HG02943 (cell line): ENCODE results near the gene DTD2.
"Not testable (repeated sequence)": the region's sequence is repeated elsewhere in the genome, so short reads cannot be mapped to it uniquely, and the experiment has no call there.

Experiments used
- ATAC-seq: cut with Tn5 transposase; IDR thresholded peaks from one replicate; pipeline ENCODE4 v1.9.1; 2021; ENCODE audit warnings: mild to moderate bottlenecking, low read depth, moderate library complexity; ENCODE audit not compliant: unreplicated experiment

The DTD2 gene

DNA sequence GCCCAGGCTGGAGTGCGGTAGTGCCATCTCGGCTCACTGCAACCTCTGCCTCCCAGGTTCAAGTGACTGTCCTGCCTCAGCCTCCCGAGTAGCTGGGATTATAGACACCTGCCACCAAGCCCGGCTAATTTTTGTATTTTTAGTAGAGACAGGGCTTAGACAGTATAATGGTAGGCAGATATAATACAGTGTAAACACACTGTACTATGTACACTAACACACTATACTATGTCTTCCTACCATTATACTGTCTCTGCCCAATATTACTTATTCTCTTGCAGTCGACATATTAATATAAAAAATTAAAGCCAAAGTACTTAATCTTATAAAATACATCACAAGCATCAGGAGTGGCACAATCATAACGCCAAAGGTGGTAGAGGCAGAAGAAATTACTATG is 15.0 kb downstream of the DTD2 start:
- ATAC-seq, result no peak

DNA sequence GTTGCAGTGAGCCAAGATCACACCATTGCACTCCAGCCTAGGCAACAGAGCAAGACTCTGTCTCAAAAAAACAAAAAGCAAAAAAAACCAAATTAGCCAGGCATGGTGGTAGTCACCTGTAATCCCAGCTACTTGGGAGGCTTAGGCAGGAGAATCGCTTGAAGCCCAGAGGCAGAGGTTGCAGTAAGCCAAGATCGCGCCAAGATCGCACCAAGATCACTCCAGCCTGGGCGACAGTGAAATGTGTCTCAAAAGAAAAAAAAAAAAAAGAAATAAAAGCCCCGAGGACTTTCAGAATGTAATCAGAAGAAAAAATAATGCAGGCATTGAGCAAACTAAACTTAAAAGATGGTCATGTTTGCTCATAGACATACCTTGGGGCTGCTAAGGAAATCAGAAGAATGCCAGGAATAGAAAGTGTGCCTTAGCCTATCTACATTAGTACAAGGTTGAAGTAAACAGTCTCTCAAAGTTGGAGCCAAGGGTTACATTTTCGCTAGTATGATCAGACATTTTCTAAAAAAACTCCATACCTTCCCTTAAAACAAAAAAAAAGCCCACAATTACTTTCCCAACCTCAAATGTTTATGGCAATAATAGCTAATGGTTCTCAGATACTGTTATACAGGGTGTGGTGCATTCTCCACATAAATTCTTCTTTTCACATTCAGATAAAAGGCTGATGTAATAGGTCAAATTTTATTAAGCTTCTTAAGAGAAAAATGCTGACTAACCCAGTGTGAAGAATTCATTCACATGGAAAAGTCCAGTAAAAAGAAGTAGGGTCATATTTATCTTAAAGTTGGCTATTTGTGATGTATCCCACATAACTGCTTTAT is 15.8 kb downstream of the DTD2 start:
- no peak for ATAC-seq

DNA sequence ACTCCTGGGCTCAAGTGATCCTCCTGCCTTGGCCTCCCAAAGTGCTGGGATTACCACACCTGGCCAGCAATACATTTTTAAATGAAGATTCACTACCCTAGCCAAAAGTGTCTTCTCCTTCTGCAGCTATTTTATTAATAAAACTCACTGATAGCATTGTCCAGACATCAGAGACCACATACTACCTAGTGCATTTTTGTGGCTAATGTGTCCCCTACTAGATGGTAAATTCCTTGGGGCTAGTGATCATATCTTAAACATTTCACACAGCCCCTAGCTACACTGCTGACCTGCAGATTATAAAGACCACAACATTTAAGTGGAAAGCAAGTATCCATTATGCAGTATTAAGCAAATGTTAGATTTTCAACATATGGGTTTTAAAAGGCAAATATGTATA is 17.0 kb downstream of the DTD2 start:
- ATAC-seq, result no peak

DNA sequence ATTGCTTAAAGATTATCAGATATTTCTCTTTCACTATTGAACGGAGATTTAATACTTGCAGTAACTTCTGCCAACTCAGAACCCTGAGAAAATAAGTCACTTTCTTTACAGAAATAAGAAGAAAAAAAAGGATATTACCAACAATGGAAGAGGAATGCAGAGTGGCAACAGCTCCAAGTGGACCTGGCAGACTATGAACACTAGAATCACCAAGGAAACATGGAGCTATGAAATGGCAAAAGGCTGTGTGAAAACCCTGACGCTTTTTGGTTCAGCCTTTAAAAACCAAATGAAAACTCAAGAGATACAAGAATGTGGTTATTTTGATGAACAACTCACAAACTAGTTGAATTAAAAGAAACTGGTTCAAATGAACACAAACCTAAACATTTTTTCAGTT is 17.7 kb downstream of the DTD2 start:
- no peak for ATAC-seq

DNA sequence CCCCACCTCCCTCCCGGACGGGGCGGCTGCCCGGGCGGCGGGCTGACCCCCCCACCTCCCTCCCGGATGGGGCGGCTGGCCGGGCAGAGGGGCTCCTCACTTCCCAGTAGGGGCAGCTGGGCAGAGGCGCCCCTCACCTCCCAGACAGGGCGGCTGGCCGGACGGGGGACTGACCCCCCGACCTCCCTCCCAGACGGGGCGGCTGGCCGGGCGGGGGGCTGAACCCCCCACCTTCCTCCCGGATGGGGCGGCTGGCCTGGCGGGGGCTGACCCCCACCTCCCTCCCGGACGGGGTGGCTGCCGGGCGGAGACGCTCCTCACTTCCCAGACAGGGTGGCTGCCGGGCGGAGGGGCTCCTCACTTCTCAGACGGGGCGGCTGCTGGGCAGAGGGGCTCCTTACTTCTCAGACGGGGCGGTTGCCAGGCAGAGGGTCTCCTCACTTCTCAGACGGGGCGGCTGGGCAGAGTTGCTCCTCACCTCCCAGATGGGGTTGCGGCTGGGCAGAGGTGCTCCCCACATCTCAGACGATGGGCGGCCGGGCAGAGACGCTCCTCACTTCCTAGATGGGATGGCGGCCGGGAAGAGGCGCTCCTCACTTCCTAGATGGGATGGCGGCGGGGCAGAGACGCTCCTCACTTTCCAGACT is 20.1 kb downstream of the DTD2 start:
- ATAC-seq, result not testable (repeated sequence)

DNA sequence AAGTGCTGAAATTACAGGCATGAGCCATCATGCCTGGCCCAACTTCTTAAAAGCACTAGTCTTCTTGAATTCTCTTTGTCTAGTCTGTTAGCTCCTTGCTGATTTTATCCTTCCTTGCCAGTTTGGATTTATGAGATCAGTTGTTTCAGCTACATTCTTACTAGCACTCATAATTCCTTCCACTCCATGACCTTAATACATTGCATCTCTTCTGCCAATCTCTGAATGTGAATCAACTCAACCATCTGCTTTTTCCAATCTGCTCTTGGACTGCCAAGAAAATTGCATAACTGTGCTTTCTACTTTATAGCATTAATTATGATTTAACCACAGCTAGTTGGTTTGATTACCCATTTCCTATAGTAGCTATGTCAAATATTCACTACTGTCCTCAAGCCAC is 22.0 kb downstream of the DTD2 start:
- no peak for ATAC-seq

DNA sequence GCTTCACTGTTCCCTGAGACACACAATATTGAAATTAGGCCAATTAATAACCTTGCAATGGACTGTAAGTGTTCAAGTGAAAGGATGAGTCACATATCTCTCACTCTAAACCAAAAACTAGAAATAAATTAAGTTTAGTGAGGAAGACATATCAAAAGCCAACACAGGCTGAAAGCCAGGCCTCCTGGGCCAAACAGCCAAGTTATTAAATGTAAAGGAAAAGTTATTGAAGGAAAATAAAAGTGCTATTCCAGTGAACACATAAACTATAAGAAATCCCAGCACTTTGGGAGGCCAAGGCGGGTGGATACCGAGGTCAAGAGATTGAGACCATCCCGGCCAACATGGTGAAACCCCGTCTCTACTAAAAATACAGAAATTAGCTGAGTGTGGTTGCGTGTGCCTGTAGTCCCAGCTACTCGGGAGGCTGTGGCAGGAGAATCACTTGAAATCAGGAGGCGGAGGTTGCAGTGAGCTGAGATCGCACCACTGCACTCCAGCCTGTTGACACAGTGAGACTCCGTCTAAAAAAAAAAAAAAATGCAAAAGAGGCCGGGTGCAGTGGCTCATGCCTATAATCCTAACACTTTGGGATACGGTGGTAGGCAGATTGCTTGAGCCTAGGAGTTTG is 26.6 kb downstream of the DTD2 start:
- no peak for ATAC-seq

DNA sequence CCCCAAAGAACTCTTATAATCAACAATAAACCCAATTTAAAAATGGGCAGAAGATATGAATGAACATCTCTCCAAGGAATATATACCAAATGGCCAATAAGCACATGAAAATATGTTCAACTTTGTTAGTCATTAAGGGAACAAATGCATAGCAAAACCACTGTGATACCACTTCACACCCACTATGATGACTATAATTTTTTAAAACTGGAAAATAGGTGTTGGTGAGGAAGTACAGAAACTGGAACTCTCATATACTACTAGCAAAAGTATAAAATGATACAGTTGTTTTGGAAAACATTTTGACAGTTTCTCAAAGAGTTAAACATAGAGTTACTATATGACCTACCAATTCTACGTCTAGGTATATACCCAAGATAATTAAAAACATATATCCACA is 27.5 kb downstream of the DTD2 start:
- ATAC-seq, result no peak

DNA sequence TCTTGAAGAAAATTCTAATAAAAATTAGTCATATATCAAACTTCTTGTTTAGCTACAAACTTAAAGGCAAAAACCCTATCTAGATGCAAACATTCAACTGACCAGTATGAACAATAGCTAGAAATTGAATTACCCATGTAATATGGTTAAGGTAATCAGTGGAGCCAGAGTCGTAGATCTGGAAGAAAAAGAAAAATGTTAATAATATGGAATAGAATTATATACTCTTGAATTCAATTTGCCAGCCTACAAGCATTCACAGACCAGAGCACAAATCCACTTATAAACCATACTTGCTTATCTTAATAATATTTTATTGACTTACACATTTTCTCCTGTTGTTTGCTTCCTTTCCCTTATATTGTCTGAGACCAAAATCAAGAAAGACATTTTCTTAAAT is 29.3 kb downstream of the DTD2 start:
- no peak for ATAC-seq

DNA sequence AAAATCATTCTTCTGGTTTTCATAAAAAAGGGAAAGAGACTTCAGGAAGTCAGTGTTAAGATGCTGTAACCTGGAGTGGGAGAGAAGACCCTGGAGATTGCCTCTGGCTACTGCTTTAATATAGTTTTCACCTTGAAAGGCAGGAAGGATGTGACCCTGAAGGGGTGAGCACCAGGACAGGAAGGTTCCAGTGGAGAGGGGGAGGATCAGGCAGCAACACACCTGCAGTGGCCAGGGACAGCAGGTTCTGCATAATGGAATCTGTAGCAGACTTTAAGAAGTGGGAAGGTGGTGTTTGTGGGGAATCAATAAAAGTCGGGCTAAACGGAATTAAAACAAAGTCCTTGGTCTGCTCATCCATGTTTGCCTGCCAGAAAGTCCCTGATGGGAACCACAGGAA is 30.6 kb downstream of the DTD2 start:
- no peak for ATAC-seq

DNA sequence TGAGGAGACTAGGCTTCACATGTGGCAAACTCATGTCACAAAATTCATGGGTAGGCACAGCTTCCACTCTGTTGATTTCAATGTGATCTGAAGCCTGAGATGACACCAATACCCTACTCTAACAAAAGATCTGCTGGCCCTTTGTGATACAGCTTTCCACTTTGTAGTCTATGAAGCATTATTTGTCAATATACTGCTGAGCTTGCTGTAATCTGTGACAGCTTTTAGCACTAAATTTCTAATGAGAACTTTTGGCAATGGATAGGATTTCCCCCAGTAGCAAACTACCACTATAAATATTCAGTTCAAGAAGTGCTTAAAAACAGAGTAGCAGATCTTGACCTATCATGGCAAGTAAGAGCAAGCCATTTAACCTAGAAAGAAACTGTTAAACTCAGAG is 31.4 kb downstream of the DTD2 start:
- no peak for ATAC-seq

DNA sequence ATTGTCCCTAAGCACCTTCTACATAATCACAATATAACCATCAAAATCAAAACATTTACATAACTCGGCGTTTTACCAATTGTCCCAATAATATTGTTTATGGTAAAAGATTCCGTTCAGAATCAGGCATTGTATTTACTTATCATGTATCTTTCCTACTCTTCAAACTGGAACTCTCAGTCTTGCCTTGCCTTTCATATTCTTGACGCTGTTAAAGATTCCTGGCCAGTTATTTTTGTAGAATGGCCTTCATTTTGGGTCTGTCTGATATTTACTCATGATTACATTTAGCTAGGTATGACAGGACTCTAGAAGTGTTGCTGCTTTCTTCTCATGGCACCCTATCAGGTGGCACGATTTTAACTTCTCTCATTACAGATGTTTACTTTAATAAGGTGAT is 36.1 kb downstream of the DTD2 start:
- ATAC-seq, result no peak

DNA sequence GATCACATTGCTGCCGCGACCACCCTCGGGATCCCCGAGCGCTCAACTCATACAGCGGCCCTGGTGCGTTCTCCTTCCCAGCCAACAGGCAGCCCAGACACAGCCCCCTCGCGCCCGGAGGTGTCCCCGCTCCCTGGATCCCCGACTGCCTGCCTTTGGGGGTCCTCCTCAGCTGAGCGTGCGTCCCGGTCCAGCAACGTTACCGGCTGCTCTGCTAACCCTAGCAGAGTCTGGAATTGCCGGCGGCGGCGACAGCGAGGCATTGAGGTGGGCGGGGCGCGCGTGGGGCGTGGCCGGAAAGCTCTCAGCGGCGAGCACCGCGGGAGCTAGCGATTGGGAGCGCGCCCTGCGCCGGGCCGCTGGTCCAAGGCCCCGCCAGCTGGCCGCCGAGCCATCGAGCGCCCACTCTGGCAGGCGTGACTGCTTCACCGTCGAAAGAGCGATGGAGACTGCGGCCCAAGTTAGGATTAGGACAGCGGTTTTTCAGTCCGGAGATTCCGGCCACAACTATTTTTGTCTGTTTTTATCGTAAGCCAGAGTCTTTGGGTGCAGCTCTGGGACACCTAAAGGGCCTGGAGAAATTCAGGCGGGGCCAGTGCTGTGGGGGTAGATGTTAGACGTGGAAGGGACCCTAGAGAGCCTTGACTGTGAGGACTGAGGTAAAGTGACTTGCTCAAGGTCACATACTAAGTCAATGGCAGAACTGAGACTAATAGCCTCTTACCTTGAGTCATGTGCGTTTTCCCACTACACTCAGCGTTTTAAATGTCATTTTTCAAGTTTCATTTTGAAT is 36.8 kb downstream of the DTD2 start, which contains the start of gene HEATR5A:
TSS of gene HEATR5A (minus strand) at position 232 of the 793 bp plus-strand sequence. CDS start 17,575 bp downstream, outside the sequence.
- peak; percentile 94 for ATAC-seq

DNA sequence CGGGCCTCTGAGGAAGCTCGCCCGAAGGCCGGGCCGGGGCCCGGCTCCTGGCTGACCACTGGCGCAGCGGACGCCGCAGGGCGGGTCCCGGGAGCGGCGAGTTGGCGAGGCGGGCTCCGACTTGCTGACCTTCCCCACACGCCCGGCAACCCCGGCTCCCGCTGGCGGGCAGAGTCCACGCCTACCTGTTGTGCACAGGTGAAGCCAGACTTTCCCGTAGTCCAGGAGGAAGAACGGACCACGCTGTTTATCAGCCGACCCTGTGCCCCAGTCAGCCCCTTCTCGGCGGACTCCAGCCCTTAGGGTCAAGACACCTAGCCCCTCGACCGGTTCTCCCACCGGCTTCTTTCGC is 37.4 kb downstream of the DTD2 start:
- peak; percentile 26 for ATAC-seq

DNA sequence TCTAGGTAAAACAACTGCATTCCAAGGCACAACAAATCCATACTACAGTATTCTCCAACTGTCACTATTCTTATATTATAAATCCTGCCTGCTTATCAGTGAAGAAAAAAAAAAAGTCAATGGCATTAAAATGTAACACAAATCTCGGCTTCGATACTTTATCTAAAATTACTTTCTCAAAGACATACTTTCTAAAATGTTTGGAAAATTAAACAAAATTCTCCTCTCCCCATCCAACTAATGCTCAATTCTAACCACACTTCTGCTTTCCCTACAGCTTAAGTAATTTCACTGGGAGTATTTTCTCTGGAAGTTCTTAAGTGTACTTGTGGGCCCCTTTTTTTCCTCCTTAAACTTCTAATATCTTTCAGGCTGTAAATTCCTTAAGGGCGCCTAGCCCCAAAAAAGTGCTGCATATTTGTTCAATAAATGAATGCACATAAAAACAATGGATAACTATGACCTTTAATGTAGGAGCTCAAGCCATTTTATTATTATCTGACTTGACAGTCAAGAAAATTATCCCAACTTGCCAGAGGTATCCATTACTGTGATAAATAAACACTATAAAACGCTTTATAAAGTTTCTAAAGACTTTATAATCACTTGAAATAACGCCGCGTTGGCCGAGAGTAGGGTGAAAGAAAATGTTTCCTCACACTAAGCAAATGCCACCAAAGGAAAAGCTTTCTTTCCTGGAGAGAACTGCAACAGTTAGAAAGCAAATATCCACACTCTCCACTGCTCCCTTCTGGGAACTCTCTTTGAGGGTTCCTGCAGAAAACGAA is 37.9 kb downstream of the DTD2 start:
- no peak for ATAC-seq

DNA sequence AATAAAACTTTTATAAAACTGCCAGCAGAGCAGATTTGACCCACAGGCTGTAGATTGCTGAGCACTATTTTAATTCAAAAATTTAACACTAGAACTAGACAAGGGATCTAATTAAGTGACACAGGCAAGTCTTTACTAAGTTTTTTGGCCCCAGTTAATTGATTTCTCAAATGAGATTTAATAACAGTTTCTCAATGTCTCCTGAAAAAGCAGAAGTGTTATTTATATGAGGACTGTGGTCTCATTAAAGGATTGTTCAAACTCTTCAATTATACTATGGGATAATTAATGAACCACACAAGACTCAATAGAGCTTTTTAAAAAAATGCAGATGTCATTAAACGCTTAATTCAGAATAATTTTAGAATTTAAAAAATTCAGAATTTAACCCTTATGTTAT is 38.9 kb downstream of the DTD2 start:
- no peak for ATAC-seq

DNA sequence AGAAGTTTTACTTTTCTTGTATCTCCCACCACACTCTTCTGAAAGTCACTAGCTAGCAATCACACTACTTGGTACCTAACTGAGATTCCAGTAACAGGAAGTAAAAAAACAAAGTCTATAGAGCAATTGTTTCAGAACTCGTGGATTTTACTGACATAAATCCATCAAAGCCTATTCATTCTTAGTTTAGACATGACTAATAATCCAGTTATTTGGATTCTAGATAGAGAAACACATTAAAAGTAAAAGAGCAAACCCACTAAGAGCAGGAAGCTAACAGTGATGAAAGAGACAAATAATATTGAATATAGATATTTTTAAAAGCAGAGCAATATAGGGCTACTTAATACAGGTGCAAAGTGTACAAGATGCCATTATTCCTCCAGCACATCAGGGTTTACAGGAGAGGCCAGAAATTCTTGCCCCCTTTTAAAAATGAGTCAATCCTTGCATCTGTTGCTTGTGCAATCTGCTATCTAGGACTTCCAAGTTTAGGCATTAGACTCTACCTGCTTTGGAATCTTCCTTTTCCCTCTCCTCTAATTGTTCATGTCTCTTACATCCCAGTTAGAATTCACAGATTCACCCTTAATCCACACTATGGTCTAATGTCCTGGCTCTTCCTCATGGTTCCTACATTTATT is 43.0 kb downstream of the DTD2 start:
- no peak for ATAC-seq

DNA sequence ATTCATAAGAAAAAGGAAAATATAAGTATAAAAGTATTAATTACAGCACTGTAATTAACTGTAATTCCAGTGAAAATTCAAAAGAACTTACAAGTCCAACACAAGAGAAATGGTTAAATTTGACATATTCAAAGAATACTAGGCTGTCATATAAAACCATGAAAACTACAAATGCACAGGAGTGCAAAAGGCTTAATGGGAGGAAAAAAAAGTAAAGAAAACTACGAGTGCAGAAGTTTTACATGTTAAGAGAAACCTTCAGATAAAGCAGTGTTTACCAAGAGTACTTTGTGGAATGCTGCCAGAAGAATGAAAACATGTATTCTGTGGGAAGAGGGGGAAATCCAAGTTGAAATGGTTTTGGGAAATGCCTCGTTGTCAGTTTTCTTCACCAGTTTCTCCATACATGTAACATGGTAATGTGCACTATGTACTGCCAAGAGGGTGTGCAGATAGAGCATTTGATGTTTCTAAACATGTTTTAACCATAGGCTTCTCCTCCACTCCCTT is 46.0 kb downstream of the DTD2 start:
- ATAC-seq, result no peak

DNA sequence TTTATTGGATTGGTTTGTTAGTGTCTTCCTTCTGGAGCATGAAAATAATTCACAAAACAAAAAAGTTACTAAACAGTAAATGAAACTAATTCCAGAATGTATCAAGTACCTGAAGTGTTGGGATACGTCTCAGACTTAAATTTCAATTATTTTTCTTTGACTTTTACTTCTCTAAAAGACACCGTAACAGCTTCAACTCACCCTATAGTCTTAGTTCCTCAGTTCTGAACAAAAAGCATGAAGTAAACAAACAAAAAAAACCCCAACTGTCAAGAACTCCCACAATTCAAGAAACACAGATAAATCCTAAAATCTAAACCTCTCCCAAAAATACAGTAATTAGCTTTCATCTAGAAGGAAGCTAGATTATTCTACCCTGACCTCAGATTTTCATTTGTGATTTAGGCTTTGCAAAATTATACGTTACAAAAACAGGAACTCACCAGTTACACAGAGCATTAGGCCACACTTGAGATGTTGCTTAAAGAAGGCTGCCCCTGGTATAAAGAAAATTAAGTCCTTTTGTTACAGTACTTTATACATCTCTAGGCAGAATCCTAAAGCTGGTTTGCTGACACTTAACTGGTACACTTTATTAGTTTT is 47.2 kb downstream of the DTD2 start:
- no peak for ATAC-seq
